Stimulated activated CD8-positive, alpha-beta memory T cell treated with anti-CD3 and anti-CD28 coated beads, Interleukin-7, amount 100 ng/mL, for 4 hours (primary cell): Measurements from ENCODE around the gene CUL5.
"Not testable (repeated sequence)": the region's sequence is repeated elsewhere in the genome, so short reads cannot be mapped to it uniquely, and the experiment has no call there.

Experiments used
- DNase-seq, 2 donors: peaks; one replicate each; pipeline ENCODE4 v3.0.0-alpha.2; 2020; ENCODE audit warnings: low read depth in 2 of 2

CUL5 gene

DNA sequence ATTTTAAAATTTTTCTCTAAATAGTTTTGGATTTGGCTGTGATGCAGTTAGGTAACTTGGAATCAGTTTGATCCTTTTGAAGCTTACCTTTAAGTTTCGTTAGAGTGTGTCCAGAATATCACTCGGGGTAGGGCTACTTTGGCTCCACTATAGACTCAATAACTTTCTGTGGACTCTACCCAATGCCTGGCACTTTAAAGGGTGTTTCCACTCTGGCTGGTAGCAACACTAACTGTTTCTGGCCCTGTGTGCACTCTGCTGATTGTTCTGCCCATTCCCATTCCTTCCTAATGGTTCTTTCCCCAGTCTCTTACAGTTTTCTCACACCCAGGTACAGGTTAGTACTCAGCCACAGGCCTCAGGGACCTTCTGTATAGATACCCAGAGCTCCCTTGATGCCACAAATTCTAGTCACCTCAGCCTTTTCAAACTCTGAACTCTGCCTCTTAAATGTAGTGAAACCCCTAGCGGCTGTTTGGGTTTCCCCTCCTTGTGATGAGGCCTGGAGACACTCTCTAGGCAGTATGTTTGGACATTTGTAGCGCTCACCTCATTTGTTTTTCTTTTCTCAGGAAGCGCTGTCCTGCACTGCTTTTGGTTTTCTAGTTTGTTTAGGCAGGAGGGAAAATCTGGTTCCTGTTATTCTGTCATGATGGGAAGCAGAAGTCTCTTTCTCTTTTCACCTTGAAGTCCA lies 16.8 kb downstream of the CUL5 start:
- no peak for DNase-seq

DNA sequence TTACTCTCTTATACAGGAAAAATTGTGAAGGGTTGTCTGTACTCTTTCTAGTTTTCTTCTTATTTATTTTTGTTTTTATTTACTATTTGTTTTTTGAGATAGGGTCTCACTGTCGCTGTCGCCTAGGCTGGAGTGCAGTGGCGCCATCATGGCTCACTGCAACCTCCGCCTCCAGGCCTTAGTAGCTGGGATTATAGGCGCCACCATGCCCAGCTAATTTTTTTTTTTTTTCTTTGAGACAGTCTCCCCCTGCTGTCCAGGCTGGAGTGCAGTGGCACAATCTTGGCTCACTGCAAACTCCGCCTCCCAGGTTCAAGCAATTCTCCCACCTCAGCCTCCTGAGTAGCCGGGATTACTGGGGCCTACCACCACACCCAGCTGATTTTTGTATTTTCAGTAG lies 18.4 kb downstream of the CUL5 start:
- DNase-seq, result no peak

DNA sequence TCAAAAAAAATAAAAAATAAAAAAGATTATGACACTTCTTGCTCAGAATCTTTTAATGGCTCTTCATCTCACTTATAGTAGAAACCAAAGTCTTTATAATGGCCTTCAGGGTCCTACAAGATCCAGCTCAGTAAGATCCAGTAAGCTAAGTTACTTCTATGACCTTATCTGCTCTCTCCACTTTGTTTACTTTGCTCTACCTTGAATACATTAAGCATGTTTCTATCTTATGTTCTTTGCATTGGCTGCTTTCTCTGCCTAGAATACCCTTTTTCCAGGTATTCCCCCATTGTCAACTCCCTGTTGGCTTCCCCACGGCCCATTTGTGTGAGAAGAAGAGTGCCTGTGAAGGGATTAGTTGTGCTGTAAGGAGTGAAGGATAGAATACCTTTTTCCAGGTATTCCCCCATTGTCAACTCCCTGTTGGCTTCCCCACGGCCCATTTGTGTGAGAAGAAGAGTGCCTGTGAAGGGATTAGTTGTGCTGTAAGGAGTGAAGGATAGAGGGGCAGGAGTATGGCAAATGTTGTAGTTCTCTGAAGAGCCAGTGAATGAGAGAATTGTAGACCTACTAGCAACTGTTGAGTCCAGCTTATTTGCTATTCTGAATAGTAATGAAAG lies 20.2 kb downstream of the CUL5 start:
- not testable (repeated sequence) for DNase-seq

DNA sequence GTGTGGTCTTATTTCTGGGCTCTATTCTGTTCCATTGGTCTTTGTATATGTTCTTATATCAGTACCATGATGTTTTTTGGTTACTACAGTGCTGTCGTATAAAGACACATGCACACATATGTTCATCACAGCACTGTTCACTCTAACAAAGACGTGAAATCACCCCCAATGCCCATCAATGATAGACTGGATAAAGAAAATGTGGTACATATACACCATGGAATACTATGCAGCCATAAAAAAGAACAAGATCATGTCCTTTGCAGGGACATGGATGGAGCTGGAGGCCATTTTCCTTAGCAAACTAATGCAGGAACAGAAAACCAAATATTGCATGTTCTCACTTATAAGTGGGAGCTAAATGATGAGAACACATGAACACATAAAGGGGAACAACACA lies 22.9 kb downstream of the CUL5 start:
- not testable (repeated sequence) for DNase-seq

DNA sequence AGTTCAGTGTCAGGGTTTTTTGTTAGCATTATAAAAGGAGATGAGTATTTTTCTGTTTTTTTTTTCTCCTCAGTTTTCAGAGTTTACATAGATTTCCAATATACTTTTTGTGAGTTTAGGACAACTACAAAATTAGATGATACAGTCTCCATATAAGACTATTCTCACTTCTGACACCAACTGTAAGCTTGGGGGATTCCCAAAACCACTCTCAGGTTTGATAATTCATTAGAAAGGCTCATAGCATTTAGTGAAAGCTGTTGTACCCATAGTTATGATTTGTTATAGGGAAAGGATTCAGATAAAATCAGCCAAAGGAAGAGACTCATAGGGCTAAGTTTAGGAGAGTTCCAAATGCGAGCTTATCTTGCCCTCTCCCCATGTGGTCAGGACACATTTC lies 24.1 kb downstream of the CUL5 start:
- no peak for DNase-seq

DNA sequence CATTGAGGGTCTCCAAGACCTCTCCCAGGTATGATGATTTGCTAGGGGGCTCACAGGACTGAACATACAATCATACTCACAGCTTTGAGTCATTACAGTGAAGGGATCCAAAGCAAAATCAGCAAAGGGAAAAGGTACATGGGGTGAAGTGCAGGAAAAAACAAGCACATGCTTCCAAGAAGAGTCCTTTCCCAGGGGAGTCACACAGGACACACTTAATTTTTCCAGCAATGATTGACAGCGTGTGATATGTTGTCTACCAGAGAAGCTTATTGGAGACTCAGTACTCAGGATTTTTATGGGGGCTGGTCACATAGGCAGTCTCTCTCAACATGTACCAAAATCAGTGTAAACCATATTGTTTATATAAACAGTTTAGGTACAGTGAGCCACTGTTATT lies 25.3 kb downstream of the CUL5 start:
- DNase-seq, result no peak

DNA sequence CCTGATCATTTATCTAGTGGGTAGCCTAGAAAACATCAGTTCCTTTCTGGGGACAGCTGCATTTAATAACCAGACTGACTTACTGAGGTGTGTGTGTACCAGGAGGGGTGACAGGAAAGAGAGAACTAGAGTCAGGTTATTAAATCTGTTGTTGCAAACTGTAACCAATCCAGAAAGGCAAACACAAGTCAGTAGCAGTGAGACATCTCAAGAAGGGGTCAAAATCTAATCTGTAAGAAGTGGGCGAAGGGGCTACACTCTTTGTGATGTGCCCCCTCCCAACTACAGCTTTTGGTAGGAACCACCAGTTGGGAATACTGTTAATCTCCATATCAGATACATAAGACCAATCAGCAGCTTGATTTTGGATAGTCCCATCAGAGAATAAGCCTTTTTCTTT lies 26.3 kb downstream of the CUL5 start:
- DNase-seq, result no peak

DNA sequence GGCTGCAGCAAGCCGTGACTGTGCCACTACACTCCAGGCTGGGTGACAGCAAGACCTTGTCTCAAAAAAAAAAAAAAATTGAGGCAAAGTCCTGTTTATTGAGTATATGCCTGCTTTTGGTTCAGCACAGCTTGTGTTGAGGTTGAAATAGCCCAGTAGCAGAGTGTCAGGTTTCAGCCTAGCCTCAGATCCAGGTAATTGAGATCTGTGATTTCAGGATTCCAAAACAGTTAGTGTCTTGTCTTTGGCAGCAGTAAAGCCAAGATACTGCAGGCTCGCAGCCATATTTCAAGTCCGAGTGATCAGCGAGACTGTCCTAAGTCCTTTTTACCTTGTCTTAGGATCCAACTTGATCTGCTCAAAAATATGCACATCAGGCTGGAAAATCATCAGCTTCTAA lies 27.0 kb downstream of the CUL5 start:
- no peak for DNase-seq

DNA sequence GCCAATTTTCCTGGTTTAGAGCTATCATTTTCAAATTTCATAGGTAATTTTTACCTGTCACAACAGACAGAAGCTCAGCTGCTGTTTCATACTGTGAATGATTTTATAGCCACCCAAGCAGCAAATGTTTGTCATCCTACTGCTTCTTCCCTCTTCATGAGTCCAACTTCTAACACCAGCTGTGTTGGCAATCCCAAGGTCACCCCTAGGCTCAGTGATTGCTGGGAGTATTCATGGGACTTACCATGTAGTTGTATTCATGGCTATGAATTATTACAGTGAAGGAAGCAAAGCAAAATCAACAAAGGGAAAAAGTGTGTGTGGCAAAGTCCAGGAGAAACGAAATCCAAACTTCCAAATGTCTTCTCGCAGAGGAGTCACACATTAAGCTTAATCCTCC lies 28.5 kb downstream of the CUL5 start:
- DNase-seq, result no peak

DNA sequence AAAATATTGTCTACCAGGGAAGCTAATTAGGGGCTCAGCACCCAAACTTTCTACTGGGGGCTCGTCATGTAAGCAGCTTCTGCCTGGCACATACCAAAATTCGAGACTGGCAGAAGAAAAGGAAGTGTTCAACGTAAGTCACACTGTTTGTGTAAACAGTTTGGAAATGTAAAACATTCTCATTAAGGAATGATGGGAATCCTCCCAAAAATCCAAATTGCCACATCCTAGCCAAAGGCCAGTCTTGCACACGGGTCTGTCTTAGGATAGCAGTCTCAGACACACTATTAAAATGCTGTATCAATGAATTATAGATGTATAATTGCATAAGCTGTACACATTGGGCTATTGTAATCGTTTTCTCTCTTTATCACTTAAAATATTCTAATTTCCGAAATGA lies 28.9 kb downstream of the CUL5 start:
- DNase-seq, result no peak

DNA sequence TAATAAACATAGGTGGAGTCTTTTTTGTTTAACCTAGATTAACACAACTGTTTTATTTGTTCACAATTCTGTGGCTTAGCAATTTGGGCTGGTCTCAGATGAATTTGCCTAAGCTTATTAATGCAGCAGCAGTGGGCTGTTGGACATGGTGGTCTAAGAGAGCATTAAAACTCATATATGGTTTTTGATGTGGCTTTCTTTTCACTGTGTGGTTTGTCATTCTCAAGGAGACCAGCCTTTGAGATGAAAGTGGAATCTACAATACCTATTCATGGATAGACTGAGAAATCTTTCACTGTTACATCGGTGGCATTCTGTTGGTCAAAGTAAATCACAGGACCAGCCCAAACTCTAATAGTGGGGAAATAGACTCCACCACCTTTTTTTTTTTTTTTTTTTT lies 39.6 kb downstream of the CUL5 start:
- no peak for DNase-seq

DNA sequence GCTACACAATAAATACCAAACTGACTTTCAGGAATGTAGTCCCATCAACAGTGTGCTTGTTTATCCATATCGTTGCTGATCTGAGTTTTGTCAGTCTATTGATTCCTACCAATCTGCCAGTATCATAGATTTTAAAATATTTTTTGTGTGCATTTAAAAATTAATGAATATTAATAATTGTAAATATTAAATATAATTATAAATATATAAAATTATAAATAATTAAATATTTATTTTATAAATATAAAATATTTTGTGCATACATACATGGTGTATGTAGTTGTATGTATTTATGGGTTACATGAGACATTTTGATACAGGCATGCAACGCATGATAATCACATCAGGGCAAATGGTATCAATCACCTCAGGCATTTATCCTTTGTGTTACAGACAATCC lies 53.6 kb downstream of the CUL5 start:
- DNase-seq, result no peak

DNA sequence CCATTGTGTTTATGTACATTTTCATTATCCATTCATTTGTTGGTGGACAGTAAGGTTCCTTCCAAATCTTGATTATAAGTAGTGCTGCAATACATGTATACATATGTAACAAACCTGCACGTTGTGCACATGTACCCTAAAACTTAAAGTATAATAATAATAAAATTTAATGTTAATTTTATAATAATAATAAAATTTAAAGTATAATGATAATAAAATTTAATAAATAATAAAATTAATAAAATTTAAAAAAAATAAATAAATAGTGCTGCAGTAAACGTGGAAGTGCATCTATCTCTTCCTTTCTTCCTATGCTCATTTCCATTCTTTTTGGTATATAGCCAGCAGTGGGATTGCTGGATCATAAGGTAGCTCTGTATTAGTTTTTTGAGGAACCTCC lies 54.7 kb downstream of the CUL5 start:
- no peak for DNase-seq

DNA sequence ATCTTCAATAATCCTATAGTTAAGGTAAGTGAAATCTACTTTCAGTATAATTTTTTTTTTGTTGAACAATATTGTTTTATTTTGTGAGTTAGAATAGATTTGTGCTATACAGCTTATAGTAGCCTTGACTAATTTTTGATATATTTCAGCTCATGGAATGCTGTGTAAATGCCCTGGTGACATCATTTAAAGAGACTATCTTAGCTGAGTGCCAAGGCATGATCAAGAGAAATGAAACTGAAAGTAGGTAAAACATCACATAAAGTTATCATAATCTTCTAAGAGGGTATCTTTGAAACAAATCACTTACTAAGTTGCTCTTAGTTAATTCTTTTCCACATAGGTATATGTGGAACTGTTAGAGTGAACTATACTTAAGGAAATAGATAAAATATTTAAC lies 61.2 kb downstream of the CUL5 start:
- no peak for DNase-seq

DNA sequence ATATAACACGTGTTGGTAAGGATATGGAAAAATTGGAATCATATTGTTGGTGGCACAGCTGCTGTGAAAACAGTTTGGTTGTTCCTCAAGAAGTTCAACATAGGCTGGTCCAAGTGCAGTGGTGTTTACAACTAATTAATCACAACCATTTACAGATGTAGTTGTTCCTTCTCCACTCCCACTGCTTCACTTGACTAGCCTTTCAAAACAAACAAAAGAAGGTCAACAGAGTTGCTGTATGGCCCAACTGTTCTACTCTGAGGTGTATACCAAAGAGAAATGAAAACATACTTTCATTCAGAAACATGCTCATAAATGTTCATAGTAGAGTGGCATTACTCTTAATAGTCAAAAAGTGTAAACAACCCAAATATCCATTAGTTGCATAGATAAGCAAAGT lies 76.1 kb downstream of the CUL5 start:
- DNase-seq, result no peak

DNA sequence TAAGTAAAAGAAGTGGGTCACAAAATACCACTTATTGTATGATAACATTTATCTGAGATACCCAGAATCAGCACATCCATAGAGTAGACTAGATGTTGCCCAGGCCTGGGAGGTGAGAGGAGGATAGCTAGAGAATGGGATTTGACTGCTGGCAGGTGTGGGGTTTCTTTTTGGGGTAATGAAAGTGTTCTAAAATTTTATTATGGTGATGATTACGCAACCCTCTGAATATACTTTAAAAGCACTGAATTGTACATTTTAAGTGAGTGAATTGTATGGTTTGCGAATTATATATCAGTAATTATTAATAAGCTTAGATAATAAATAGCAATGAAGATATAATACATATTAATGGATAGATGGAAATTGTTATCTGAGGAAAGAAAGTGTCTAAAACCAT lies 77.0 kb downstream of the CUL5 start:
- DNase-seq, result no peak

DNA sequence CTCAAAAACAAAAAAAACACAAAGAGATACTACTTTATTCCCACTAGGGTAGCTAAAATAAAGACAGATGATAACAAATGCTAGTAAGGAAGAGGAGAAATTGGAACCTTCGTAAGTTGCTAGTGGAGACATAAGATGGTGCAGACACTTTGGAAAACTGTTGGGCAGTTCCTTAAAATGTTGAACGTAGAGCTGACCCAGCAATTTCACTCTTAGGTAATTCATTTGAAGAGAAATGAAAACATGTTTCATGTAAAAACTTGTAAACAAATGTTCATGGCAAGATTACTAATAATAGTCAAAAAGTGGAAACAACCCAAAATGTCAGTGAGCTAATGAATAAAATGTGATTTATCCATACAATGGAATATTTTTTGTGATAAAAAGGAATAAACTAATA lies 83.4 kb downstream of the CUL5 start:
- DNase-seq, result no peak

DNA sequence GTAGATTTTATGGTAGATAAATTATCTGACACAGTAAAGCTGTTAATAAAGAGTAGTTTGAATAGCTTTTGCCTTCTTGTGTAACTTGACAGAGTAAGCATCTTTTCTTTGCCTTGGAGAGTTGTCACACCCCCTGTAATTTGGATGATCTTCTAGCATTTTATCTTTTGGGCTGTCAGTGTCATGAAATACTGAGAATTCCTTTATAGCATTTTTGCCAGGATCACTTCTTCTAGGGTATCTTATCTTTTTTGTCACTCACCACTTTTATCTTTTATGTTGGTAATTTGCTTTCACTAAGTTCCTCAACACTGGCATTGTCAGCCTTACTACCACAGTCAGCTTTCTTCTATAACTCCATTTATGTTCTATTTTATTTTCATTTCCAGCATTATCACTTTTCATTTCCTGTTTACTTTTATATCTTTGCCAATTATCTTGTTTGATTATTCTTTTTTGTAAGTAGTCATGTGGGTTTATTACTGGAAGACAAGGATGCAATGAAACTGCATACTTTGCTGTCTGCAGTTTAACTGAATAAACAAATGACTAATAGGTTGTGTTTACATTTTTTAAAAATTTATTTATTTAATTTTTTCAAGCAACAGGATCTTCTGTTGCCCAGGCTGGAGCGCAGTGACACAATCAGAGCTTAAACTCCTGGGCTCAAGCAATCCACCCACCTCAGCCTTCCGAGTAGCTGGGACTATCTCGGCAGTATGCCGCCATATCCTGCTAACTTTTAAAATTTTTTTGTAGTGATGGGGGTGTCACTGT lies 84.6 kb downstream of the CUL5 start:
- no peak for DNase-seq

DNA sequence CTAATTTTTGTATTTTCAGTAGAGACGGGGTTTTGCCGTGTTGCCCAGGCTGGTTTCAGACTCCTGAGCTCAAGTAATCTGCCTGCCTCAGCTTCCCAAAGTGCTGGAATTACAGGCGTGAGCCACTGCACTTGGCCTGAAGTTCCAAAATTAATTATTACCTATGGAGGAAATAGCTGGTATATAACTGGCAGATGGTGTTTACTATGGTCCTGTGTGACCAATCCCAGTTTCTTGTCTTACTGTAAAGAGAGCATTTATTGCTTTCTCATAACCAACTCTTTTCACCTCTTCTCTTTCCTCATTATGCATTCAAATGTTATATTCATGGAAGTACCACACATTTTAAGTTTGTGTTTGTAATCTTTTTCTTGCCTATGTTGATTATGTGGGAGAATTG lies 88.5 kb downstream of the CUL5 start:
- no peak for DNase-seq

DNA sequence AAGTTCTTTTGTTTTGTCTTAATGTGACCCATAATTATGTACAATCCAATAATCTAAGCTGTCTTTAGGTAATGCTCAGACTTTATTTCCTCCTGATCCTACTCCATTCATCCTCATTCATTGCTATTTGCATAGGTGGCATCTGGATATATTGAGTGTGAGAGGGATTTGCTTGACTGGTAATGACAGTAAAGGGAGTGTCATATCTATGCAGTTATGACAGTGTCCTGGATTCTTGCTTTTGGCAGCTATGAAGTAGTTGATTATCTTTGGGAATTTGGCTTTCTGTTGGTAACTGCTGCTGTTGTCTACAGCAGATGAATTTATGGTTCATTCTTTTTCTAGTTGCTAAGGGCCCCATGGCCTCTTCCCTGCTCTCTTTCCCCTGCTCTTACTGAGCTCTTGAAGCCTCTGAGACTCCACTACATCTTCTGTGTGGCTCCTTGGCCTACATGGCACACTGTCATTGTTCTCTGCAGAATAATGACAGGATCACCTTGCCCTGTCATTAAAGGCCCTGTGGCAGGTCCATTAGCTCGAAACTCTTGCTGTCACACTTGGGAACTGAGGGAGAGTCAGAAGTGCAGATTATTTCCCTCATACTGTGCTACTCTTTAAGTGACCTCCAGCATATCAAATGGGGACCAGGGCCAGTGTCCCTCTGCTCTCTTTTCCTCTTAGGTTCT lies 92.5 kb downstream of the CUL5 start:
- no peak for DNase-seq

DNA sequence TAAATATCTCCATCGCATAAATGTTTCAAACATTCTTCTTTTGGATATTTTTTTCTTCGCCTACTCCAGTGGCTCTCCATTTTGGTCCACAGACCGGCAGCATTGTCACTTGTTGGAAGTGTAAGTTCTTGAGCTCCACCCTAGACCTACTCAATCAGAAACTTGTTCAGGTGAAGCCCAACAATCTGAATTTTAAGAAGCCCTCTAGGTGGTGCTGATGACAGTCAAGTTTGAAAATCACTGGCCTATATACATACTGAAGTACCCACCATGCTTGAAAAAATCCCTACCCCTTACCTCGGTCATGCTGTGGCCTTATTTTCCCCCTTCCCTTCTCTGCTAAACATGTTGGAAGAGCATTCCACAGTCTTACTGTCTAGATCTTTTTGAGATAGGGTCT lies 102.4 kb downstream of the CUL5 start:
- DNase-seq, result no peak

DNA sequence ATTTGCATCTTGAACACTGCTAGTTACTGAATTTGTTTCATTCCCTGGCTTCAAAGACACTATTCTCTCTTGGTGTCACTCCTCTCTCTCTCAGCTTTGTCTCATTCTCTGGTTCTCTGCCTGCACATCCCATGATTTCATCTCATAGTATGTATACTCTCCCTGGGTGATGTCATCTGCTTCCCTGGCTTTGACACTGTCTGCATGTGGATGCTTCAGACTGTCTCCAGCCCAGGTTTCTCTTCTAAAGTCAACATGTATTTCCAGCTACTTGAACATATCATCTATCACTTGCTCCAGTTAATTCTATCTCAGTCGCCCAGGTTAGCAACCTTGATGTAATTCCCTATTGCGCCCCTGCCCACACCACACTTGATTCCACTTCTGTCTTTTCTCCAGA lies 103.4 kb downstream of the CUL5 start:
- DNase-seq, result no peak
